NCI-H2227 treated with DMSO at 0.1 percent for 48 hours (cell line): ENCODE data around the gene PCDHA7.
"Not testable (repeated sequence)": the region's sequence is repeated elsewhere in the genome, so short reads cannot be mapped to it uniquely, and the experiment has no call there.

Experiments
- DNase-seq: peaks from one replicate; lab custom pipeline; 2025; lab: John Stamatoyannopoulos, UW

The PCDHA7 gene

DNA sequence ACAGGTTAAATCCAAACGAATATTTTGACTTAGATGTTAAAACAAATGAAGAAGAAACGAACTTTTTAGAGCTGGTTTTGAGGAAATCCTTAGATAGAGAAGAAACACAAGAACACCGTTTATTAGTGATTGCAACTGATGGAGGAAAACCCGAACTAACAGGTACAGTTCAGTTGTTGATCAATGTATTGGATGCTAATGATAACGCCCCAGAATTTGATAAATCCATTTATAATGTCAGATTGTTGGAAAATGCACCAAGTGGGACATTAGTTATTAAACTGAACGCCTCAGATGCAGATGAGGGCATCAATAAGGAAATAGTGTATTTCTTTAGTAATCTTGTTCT is 11.8 kb upstream of the PCDHA7 start:
- DNase-seq, result no peak

DNA sequence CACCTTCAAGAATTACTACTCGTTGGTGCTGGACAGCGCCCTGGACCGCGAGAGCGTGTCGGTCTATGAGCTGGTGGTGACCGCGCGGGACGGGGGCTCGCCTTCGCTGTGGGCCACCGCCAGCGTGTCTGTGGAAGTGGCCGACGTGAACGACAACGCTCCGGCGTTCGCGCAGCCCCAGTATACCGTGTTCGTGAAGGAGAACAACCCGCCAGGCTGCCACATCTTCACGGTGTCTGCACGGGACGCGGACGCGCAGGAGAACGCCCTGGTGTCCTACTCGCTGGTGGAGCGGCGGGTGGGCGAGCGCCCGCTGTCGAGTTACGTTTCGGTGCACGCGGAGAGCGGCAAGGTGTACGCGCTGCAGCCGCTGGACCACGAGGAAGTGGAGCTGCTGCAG is 11.1 kb upstream of the PCDHA7 start:
- DNase-seq, result not testable (repeated sequence)

DNA sequence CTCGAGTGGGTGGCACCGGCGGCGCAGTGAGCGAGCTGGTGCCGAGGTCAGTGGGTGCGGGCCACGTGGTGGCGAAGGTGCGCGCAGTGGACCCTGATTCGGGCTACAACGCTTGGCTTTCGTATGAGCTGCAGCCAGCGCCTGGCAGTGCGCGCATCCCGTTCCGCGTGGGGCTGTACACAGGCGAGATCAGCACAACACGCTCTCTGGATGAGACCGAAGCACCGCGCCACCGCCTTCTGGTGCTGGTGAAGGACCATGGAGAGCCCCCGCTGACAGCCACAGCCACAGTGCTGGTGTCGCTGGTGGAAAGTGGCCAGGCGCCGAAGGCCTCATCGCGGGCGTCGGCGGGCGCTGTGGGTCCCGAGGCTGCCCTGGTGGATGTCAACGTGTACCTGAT is 10.6 kb upstream of the PCDHA7 start:
- no peak for DNase-seq

DNA sequence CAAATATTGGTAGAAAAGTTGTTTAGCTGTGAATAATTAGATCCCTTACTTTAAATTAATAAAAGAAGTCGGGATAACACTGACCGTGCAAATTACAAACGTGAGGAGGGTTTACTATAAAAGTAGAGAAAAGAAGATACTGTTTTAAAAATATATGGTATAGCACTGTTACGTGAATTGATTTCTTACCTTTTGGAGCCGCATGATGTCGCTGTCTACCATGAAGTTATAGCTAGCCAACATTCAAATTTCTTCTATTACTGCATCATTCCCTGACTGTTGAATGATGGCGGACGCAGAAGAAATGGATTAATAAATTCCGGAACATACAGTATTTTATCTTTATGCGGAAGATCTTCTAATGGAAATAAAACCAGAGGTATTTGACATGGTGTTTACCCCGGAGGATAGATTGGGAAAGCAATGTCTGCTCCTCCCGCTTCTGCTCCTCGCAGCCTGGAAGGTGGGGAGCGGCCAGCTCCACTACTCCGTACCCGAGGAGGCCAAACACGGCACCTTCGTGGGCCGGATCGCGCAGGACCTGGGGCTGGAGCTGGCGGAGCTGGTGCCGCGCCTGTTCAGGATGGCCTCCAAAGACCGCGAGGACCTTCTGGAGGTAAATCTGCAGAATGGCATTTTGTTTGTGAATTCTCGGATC is 6.2 kb upstream of the PCDHA7 start, which contains the start of gene PCDHA6:
TSS of gene PCDHA6 (plus strand) at position 257 of the 658 bp plus-strand sequence. CDS start at position 389, 132 bp downstream.
- DNase-seq, result peak; percentile 52

DNA sequence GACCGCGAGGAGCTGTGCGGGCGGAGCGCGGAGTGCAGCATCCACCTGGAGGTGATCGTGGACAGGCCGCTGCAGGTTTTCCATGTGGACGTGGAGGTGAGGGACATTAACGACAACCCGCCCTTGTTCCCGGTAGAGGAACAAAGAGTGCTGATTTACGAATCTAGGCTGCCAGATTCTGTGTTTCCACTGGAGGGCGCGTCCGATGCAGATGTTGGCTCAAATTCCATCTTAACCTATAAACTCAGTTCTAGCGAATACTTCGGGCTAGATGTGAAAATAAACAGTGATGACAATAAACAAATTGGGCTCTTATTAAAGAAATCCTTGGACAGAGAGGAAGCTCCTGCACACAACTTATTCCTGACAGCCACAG is 5.7 kb upstream of the PCDHA7 start:
- DNase-seq, result peak; percentile 5

DNA sequence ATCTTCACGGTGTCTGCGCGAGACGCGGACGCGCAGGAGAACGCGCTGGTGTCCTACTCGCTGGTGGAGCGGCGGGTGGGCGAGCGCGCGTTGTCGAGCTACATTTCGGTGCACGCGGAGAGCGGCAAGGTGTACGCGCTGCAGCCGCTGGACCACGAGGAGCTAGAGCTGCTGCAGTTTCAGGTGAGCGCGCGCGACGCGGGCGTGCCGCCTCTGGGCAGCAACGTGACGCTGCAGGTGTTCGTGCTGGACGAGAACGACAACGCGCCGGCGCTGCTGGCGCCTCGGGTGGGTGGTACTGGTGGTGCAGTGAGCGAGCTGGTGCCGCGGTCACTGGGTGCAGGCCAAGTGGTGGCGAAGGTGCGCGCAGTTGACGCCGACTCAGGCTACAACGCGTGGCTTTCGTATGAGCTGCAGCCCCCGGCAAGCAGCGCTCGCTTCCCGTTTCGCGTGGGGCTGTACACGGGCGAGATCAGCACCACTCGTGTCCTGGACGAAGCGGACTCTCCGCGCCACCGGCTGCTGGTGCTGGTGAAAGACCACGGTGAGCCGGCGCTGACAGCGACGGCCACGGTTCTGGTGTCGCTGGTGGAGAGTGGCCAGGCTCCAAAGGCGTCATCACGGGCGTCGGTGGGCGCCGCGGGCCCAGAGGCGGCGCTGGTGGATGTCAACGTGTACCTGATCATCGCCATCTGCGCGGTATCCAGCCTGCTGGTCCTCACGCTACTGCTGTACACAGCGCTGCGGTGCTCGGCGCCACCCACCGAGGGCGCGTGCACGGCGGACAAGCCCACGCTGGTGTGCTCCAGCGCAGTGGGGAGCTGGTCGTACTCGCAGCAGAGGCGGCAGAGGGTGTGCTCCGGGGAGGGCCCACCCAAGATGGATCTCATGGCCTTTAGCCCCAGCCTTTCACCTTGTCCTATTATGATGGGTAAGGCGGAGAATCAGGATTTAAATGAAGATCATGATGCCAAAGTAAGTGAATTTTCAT is 4.3 kb upstream of the PCDHA7 start:
- DNase-seq, result not testable (repeated sequence)

DNA sequence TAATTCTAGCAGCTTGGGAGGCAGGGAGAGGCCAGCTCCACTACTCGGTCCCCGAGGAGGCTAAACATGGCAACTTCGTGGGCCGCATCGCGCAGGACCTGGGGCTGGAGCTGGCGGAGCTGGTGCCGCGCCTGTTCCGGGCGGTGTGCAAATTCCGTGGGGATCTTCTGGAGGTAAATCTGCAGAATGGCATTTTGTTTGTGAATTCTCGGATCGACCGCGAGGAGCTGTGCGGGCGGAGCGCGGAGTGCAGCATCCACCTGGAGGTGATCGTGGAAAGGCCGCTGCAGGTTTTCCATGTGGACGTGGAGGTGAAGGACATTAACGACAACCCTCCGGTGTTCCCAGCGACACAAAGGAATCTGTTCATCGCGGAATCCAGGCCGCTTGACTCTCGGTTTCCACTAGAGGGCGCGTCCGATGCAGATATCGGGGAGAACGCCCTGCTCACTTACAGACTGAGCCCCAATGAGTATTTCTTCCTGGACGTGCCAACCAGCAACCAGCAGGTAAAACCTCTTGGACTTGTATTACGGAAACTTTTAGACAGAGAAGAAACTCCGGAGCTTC is 455 bp downstream of the PCDHA7 start:
- DNase-seq, result not testable (repeated sequence)

DNA sequence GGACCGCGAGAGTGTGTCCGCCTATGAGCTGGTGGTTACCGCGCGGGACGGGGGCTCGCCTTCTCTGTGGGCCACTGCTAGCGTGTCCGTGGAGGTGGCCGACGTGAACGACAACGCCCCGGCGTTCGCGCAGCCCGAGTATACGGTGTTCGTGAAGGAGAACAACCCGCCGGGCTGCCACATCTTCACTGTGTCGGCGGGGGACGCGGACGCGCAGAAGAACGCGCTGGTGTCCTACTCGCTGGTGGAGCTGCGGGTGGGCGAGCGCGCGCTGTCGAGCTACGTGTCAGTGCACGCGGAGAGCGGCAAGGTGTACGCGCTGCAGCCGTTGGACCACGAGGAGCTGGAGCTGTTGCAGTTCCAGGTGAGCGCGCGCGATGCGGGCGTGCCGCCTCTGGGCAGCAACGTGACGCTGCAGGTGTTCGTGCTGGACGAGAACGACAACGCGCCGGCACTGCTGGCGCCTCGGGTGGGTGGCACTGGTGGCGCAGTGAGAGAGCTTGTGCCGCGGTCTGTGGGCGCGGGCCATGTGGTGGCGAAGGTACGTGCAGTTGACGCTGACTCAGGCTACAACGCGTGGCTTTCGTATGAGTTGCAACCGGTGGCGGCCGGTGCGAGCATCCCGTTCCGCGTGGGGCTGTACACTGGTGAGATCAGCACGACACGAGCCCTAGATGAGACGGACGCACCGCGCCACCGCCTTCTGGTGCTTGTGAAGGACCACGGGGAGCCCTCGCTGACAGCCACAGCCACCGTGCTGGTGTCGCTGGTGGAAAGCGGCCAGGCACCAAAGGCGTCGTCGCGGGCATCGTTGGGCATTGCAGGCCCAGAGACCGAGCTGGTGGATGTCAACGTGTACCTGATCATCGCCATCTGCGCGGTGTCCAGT is 1.8 kb downstream of the PCDHA7 start:
- no peak for DNase-seq

DNA sequence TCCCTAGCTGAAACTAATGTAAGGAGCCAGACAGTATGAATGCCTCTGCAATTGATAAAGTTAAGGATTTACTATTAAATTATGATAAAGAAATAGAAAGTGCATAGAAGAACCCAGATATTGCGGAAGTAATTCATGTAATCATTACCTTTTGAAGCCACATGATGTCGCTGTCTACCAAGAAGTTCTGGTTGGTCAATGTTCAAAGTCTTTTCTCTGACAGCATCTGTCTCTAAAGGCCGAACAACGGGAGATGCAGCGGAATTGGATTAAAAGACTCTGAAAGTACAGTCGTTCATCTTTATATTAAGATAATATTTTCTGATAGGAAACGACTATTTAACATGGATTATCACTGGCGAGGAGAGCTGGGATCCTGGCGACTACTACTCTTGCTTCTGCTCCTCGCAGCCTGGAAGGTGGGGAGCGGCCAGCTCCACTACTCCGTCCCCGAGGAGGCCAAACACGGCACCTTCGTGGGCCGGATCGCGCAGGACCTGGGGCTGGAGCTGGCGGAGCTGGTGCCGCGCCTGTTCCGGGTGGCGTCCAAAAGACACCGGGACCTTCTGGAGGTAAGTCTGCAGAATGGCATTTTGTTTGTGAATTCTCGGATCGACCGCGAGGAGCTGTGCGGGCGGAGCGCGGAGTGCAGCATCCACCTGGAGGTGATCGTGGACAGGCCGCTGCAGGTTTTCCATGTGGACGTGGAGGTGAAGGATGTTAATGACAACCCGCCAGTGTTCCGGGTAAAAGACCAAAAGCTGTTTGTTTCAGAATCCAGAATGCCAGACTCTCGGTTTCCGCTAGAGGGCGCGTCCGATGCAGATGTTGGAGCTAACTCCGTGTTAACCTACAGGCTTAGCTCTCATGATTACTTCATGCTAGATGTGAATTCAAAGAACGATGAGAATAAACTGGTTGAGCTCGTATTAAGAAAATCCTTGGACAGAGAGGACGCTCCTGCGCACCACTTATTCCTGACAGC is 7.2 kb downstream of the PCDHA7 start, which contains the start of gene PCDHA8:
TSS of gene PCDHA8 (plus strand) at position 210 of the 985 bp plus-strand sequence. CDS start at position 345, 135 bp downstream.
- DNase-seq, result no peak

DNA sequence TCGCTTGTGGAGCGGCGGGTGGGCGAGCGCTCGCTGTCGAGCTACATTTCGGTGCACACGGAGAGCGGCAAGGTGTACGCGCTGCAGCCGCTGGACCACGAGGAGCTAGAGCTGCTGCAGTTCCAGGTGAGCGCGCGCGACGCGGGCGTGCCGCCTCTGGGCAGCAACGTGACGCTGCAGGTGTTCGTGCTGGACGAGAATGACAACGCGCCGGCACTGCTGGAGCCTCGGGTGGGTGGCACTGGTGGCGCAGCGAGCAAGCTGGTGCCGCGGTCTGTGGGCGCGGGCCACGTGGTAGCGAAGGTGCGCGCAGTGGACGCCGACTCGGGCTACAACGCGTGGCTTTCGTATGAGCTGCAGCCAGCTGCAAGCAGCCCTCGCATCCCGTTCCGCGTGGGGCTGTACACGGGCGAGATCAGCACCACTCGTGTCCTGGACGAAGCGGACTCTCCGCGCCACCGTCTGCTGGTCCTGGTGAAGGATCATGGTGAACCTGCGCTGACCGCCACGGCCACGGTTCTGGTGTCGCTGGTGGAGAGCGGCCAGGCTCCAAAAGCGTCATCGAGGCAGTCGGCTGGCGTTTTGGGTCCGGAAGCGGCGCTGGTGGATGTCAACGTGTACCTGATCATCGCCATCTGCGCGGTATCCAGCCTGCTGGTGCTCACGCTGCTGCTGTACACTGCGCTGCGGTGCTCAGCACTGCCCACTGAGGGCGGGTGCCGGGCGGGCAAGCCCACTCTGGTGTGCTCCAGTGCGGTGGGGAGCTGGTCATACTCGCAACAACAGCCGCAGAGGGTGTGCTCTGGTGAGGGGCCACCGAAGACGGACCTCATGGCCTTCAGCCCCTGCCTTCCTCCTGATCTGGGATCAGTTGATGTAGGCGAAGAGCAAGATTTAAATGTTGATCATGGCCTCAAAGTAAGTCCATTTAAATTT is 9.0 kb downstream of the PCDHA7 start:
- no peak for DNase-seq

DNA sequence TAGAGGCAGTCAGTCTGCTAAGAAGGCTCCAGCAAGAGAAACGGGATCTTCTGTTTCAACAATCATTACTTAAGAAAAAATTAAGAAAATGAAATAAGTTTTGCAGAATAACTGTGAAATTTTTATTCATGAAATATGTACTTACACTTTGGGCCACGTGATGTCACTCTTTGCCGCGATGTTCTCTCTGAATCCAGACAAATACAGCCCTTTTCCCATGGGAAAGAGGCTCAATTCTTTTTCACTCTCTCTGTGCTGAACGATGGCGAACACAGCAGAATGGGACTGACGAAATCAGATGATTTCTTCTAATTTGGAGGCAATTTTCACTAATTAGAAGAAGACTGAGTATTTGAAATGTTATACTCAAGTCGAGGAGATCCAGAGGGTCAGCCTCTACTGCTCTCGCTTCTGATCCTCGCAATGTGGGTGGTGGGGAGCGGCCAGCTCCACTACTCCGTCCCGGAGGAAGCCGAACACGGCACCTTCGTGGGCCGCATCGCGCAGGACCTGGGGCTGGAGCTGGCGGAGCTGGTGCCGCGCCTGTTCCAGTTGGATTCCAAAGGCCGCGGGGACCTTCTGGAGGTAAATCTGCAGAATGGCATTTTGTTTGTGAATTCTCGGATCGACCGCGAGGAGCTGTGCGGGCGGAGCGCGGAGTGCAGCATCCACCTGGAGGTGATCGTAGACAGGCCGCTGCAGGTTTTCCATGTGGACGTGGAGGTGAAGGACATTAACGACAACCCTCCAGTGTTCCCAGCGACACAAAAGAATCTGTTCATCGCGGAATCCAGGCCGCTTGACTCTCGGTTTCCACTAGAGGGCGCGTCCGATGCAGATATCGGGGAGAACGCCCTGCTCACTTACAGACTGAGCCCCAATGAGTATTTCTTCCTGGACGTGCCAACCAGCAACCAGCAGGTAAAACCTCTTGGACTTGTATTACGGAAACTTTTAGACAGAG is 14.4 kb downstream of the PCDHA7 start, which contains the start of gene PCDHA9:
TSS of gene PCDHA9 (plus strand) at position 244 of the 964 bp plus-strand sequence. CDS start at position 358, 114 bp downstream.
- DNase-seq, result not testable (repeated sequence)

DNA sequence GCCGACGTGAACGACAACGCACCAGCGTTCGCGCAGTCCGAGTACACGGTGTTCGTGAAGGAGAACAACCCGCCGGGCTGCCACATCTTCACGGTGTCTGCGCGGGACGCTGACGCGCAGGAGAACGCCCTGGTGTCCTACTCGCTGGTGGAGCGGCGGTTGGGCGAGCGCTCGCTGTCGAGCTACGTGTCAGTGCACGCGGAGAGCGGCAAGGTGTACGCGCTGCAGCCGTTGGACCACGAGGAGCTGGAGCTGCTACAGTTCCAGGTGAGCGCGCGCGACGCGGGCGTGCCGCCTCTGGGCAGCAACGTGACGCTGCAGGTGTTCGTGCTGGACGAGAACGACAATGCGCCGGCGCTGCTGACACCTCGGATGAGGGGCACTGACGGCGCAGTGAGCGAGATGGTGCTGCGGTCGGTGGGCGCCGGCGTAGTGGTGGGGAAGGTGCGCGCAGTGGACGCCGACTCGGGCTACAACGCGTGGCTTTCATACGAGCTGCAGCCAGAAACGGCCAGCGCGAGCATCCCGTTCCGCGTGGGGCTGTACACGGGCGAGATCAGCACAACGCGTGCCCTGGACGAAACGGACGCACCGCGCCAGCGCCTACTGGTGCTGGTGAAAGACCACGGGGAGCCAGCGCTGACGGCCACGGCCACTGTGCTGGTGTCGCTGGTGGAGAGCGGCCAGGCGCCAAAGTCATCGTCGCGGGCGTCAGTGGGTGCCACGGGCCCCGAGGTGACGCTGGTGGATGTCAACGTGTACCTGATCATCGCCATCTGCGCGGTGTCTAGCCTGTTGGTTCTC is 16.0 kb downstream of the PCDHA7 start:
- not testable (repeated sequence) for DNase-seq

DNA sequence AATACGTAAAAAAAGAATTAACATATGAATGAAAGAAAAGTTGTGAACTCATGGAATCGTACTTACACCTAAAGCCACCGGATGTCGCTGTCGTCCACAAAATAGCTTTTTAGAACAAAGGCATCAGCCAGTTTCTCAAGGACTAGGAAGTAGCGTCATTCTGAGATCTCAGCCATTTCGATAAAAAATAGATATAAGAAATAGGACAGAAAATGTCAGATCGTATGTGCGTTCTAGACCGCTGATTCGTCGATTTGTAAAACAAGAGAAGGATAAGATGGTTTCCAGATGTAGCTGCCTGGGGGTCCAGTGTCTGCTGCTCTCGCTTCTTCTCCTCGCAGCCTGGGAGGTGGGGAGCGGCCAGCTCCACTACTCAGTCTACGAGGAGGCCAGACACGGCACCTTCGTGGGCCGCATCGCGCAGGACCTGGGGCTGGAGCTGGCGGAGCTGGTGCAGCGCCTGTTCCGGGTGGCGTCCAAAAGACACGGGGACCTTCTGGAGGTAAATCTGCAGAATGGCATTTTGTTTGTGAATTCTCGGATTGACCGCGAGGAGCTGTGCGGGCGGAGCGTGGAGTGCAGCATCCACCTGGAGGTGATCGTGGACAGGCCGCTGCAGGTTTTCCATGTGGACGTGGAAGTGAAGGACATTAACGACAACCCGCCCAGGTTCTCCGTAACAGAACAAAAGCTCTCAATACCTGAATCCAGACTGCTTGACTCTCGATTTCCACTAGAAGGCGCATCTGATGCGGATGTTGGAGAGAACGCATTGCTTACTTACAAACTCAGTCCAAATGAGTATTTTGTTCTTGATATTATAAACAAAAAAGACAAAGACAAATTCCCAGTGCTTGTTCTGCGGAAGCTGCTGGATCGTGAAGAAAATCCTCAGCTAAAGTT is 22.0 kb downstream of the PCDHA7 start, which contains the start of gene PCDHA10:
TSS of gene PCDHA10 (plus strand) at position 126 of the 903 bp plus-strand sequence. CDS start at position 278, 152 bp downstream.
- no peak for DNase-seq

DNA sequence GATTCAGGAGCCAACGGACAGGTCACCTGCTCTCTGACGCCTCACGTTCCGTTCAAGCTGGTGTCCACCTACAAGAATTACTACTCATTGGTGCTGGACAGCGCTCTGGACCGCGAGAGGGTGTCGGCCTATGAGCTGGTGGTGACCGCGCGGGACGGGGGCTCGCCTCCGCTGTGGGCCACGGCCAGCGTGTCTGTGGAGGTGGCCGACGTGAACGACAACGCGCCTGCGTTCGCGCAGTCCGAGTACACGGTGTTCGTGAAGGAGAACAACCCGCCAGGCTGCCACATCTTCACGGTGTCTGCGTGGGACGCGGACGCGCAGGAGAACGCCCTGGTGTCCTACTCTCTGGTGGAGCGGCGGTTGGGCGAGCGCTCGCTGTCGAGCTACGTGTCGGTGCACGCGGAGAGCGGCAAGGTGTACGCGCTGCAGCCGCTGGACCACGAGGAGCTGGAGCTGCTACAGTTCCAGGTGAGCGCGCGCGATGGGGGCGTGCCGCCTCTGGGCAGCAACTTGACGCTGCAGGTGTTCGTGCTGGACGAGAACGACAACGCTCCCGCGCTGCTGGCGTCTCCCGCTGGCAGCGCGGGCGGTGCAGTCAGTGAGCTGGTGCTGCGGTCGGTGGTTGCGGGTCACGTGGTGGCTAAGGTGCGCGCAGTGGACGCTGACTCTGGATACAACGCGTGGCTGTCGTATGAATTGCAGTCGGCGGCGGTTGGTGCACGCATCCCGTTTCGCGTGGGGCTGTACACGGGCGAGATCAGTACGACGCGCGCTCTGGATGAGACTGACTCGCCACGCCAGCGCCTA is 23.3 kb downstream of the PCDHA7 start:
- DNase-seq, result no peak

DNA sequence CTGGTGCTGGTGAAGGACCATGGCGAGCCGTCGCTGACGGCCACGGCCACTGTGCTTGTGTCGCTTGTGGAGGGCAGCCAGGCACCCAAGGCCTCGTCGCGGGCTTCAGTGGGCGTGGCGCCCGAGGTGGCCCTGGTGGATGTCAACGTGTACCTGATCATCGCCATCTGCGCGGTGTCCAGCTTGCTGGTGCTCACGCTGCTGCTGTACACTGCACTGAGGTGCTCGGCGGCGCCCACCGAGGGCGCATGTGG is 23.8 kb downstream of the PCDHA7 start:
- no peak for DNase-seq
